C4-2B (cell line): ENCODE data around the gene ANKS6.

Source experiments
- CTCF ChIP-seq: fragments of 450-650 bp; conservative IDR thresholded peaks from 2 replicates; pipeline ENCODE4 v1.5.1; 2017; ENCODE audit warnings: mild to moderate bottlenecking
- ZFX ChIP-seq: fragments of 450-650 bp; IDR thresholded peaks from 2 replicates; pipeline ENCODE4 v1.6.1; 2017

DNA sequence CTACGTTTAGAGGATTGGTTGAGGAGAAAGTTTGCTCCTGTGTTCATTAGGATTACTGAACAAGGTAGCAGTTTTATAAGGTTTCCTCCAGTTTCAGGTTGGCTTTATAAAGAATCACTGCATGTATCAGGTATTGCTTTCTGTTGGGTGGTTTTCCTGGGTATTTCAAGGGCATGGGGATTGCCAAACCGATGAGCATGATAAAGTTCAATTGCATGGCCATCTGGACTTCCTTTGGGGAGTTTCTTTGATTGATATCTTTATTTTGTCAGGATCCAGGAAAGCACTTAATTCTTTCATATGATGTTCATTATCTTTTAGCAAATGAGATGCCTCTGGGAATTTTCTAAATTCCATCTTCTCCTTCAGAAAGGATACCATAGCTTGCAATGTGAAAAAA, 77.3 kb downstream of the ANKS6 start:
- TF ChIP-seq CTCF (no peak), ZFX (no peak)
